NCI-H2029 treated with DMSO at 0.1 percent for 48 hours (cell line): ENCODE results near the gene TP53I13.

Experiments used
- DNase-seq: peaks from one replicate; lab custom pipeline; 2025; lab: John Stamatoyannopoulos, UW

The TP53I13 gene

GRCh38 chr17:29581583-29582253 lies 13.2 kb downstream of the TP53I13 start:
- DNase-seq = no peak

DNA sequence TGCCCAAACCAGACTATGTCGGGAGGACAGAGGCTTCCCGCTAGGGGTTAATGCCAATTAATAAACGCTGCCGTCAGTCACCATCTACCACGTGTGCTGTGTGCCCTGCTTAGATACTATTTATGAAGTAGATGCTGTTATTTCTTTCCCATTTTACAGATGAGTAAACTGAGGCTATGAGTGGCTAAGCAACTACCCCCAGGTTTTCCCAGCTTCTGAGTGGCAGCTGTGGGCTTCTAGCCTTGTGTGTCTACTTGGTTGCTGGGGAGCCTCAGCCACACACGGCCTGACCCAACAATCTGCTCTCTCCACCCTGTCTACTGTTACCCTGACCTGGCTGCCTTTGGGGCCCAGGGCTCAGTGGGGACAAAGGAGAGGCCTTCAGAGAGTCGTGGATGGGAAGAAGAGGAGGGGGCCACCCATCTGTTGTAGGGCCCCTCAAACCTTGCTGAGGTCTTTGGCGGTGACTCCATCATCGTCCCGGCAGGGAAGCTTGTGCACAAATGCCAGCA lies 13.8 kb downstream of the TP53I13 start:
- DNase-seq = no peak

DNA sequence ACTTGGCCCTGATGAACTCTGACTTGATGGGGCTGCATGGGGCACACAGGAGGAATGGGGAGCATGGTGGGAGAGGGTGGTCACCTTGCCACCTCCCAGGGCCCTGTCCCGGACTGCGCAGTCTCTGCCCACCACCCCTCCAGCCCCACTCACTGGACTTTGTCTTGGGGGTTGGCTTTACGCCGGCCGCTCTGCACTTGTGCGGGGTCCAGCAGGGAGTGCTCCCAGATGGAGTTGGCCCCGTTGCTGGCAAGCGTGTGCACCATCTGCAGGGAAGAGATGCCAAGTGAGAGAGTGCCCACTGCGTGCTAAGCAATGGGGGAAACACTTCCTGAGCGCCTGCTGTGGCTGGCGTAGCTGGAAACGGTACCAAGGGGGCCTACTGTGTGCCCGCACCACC lies 14.3 kb downstream of the TP53I13 start:
- DNase-seq = no peak

GRCh38 chr17:29583324-29584248 lies 15.1 kb downstream of the TP53I13 start:
- DNase-seq = no peak

DNA sequence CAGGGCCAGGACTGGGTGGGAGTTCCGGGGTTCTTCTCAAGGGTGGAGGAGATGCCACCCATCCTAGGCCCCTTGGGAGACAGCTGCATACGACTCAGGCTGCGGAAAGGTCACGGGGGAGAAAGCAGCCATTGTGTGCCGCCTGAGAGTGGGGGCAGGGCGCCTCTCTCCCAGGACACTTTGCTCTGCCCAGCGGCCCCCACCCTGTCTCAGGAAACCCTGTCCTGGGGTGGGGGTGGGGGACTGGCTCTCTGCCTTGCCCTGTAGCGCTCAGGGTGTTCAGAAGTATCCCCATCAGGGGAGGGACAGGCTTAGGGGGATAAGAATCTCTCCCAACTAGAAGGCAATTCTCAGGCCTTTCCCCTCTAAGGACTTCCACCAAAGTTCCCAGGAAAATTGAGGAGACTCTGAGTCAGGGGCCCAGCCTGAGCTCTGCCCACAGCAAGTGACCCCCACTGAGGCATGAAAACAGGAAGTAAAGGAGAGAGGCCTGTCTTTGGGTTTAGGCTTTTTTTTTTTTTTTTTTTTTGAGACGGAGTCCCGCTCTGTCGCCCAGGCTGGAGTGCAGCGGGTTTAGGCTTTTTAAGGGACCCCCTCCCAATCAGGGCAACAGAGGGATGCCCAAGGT lies 16.1 kb downstream of the TP53I13 start:
- DNase-seq = no peak

DNA sequence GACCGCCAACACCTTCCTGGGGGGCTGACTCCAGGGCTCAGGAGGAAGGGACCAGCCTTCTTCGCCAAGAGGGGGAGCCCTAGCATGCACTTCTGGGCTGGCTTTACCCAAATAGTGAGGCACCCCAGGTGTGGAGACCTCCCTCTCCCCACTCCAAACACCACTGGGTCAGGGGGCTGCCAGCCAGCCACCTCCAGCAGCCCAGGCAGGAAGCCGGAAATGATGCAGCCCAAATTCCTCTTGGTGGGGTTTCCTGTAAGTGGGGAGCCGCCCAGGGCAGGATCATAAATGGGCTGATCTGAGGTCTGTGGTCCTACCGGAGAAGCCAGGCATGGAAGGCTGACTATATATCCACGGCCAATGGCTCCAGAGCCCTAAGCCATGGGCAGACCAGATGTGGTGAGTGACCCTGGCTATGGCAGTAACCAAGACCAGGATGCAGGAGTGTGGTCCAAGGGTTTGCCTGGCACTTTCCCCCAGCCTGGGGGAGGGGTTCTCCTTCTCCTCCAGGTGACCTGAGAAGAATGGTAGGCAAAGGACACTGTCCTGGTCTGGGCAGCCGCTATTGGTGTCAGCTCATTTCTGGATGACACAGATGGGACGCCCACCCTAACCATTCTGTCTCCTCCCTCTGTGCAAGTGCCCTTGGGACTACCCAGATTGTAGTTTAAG lies 16.7 kb downstream of the TP53I13 start:
- DNase-seq = no peak

GRCh38 chr17:29586676-29587469 lies 18.4 kb downstream of the TP53I13 start:
- DNase-seq = no peak

- DNase-seq = no peak
Measured at GRCh38 chr17:29587591-29587990, 19.1 kb downstream of the TP53I13 start.

DNA sequence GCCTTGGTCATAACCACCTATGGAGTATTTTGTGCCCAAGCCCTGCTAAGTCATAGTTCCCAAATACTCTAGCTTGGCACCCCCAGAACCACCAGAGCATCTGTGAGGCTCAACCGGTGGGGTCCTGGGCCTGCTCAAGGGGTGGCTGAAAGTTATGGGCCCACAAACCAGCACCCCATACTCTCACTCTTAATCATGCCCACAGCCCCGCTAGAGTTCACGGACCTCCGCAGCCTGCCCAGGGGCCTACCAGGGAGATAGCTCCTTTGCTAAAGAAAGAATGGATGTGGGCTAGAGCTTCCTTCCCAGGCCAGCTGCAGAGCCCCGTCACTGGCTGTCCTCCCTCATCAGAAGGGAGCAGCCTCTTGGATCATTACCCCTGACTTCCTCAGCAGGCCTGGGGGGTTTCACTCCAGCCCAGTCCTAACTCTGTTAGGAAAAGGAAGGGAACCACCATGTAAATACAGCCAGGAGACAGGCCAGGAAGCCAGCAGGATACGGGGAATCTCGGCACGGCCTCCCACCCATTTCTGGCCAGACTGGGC lies 19.6 kb downstream of the TP53I13 start:
- no peak for DNase-seq

DNA sequence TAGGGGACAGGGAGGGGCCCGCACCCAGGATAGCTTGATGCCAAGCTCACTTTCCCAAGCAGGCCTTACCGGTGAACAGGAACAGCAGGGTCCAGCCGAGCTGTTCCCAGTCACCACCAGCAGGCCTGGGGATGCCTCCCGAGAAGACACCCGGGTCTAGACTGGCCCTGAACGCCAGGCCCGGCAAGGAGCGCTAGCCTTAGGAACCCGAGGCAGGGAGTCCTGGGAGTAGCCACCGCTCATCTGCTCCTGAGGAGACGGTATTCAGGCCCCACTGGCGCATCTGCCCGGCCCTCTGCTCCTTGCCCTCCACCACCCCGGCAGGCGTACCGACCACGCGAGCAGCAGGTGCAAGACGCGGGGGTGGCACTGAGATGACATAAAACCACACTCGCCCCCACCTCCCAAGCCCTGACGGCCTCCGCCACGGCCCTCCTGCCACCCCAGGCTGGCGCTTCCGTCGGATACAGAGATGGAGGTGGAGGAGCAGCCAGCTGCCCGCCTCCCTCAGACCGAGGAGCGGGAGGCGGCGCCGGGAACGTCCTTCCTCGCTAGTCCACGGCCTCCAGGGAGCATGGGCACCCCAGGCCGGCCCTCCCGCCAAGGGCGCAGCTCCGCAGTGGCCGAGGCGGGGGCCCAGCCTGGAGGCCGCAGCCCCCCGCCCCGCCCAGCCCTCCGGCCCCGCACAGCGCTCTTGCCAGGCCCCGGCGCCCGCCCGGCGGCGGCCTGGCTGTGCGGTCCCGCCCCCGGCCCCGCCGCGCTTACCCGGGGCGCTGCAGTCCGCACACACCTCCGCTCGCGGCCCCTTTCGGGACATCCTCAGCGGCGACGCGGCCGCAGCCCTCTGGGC lies 20.3 kb downstream of the TP53I13 start:
- no peak for DNase-seq

- peak; percentile 23 for DNase-seq
Measured at GRCh38 chr17:29589524-29590410, 21.3 kb downstream of the TP53I13 start, which contains the start of gene GIT1. GIT1 (minus strand) TSS chr17:29589648; CDS start chr17:29589378, 270 bp downstream.

DNA sequence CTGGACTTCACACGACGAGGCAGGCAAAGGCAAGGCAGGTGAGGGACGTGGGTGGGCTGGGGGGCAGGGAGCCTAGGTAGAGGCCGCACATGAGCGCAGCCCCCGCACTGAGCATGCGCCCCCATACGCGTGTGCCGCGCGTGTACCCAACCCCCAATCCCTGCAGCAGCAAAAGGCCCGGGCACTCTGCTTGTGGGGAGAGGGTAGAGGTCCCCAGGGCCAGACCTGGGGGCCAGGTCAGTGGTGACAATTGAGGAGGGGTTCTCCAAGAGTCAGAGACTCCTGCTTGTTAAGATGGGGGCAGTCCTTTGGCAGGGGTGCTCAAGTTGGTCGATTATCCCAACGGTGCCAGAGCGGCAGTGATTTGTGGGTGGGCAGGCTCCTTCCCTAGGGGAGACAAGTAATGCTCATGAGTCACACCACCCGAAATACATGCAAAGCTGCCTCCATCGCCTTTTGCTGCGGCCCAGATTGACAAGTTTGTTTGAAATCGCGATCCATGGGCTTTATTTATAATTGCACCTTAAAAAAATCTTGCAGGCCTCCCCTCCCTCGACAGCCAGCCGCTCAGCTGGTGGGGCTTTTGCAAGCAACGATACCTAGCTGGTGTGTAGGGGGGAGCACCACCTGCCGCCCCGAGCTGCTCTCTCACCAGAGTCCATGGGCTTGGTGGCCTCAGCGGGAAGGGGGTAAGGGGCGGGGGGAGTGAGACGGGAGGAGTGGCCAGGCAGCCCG lies 22.1 kb downstream of the TP53I13 start:
- no peak for DNase-seq

DNA sequence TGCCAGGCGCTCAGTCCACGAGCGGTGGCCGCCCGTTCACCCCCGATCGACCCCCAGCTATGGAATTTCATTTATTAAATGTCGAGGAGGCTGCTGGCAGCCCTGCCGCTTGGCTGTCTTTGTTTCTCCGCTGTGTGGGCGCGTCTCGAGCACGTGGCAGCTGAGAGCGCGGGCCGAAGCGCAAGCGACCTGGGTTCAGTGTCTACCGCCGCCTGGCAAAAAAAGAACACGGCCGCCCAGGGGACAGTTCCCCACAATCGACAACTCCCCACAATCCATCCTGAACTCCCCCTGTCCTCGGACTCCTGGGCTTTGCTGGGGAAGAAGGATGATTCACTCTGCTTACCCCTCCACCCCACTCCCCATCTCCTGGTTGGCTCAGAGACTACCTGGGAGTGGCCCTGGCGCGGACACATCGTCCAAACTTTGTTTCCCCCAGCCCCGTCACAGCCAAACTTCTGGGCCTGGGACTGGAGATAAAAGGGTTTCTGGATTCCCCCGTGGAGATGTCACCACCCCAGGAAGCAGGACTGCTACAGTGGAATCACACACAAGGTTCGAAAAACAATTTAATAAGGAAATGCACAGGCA lies 22.7 kb downstream of the TP53I13 start:
- no peak for DNase-seq

DNA sequence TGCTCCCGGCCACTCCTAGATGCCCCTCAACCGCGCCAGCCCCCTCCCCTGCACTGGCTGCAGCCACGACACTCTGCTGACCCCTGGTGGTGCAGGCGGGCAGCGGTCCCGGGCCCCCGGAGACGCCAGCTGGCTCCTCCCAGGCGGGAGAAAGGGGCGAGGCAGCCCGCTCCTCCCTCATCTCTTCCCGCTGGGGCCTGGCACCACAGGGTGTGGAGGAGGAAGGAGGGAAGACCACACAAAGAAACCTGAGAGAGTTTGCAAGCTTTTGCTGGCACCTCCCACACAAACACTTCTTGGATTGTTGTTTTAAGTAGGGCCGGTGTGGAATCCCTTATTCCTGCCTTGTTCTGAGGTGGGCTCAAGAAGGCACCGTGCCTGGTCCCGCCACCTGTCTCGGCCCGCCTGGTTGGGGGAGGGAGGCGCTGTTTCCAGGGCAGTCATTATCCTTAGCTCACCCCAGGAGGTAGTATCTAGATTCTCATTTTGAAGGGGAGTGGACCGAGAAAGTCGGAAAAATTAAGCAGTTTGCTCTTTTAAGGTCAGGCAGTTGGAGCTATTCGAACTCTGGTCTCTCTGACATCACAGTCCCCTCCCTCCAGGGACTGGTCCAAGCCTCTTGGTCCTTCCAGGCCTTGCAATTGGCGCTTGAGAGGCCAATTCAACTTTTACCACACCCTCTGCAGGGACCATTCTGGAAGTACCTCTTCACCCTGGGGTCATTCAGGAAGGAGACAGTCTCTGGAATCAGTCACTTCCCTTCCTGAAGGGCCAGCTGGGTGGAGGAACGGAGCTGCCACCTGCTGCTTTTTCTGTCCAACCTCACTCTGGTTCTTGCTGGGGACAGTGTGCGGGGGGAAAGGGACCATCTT lies 23.5 kb downstream of the TP53I13 start:
- peak; percentile 69 for DNase-seq

GRCh38 chr17:29592850-29593551 lies 24.5 kb downstream of the TP53I13 start, which contains the start of gene ANKRD13B:
ANKRD13B (plus strand) TSS chr17:29593132; CDS start chr17:29593622, 490 bp downstream.
- DNase-seq = no peak
